GM19043 (cell line): ENCODE data around the gene S100A9.
"Not testable (repeated sequence)": the region's sequence is repeated elsewhere in the genome, so short reads cannot be mapped to it uniquely, and the experiment has no call there.

Experiments used
- ATAC-seq: cut with Tn5 transposase; IDR thresholded peaks from one replicate; pipeline ENCODE4 v1.9.1; 2021; ENCODE audit warnings: low read depth; ENCODE audit not compliant: unreplicated experiment

Gene S100A9

DNA sequence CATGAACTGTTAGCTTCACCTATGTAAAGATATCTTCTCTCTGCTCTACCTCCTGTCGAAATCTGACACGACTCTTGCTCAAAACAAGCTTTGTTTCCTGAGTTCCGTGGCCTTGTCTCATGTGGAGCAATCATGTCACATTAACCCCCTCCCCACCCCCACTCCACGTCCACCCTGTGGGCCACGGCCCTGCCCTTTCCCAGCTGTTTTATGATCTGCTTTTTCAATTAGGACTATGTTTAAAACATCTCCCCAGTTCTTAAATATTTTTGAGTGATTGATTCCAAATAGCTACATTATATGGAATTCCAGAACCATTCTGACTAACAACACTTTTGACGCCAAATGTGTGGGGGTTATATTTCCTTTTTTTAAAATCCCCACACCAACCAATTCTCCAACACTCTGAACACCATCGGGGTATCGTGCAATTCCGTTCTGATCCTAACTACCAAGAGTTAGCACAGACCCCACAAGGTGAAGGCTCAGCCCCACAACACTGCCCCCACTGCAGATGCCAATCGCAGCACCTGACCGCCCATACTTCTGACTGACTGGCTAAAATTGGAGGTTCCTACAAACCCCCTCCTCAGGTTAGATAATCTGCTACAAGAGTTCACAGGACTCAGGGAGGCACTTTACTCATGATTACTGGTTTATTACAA, 45.9 kb downstream of the S100A9 start:
- ATAC-seq, result no peak

GRCh38 chr1:153404086-153404635, 46.5 kb downstream of the S100A9 start:
- ATAC-seq, result no peak

- ATAC-seq, result no peak
Observed at GRCh38 chr1:153404768-153405167, 47.1 kb downstream of the S100A9 start.

DNA sequence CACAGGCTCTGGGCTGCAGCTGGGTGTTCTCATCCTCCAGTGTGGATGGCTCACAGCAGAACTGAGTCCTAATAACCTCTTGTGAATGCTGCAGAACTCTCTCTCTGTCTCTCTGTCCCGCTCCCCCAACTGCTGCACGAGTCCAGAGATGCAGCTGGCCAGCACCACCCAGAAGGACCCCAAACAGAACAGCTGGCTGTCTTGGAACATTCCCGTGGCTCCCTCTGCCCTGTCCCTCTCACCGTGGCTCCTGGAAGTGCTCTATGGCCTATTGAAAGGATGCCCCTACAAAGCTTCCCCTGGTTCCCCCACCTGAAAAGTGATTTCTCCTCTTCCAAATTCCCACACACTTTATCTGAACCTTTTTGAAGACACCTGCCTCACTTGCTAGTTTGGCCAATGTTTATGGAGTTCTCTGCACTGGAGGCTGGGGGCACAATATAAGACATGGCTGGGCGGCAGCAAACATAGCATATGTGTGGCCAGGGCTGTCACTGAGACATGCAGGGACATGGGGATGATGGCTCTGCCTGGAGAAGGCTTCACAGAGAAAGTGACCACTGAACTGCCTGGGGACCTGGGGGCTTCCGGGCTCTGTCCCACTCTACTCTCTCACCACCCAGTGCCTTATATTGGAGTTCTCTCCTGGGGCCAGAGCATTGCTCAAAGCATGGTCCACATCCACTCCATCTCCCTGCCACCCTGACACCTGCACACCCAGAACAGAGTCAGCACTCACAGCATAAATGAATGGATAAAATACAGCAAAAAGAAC, 48.4 kb downstream of the S100A9 start:
- ATAC-seq, result not testable (repeated sequence)

- not testable (repeated sequence) for ATAC-seq
Observed at GRCh38 chr1:153407274-153407673, 49.6 kb downstream of the S100A9 start.
